Karpas-422 (cell line): Measurements from ENCODE around the gene PLEKHG4B. TPM values are rescaled to one million over a fixed set of nuclear protein-coding genes. Genes with fewer than 3 reads are reported as not detected.

ENCODE experiments used
- DNase-seq: peaks from one replicate; pipeline ENCODE4 v3.0.0-alpha.2; 2015
- H2AFZ ChIP-seq: fragments of 200-600 bp; sonication (generic); 2 replicates; pipeline ENCODE4 v1.6.1; 2014; ENCODE audit warnings: antibody characterized with exemption, low read length, mixed read lengths
- H3K27ac ChIP-seq: fragments of 200-600 bp; sonication (generic); 2 replicates; pipeline ENCODE4 v1.5.1; 2014; ENCODE audit warnings: mild to moderate bottlenecking, low read length, moderate library complexity
- H3K27me3 ChIP-seq: fragments of 200-600 bp; sonication (generic); 2 replicates; pipeline ENCODE4 v1.6.1; 2014; ENCODE audit warnings: low read length, mixed read lengths
- H3K36me3 ChIP-seq: fragments of 200-600 bp; sonication (generic); 2 replicates; pipeline ENCODE4 v1.6.1; 2014; ENCODE audit warnings: low read length, mixed read lengths; ENCODE audit not compliant: insufficient read depth
- H3K4me1 ChIP-seq: fragments of 200-600 bp; sonication (generic); 2 replicates; pipeline ENCODE4 v1.6.1; 2014; ENCODE audit warnings: mild to moderate bottlenecking, low read length, mixed read lengths
- H3K4me2 ChIP-seq: fragments of 200-600 bp; sonication (generic); 2 replicates; pipeline ENCODE4 v1.6.1; 2014; ENCODE audit warnings: low read length, low read depth, mild to moderate bottlenecking; ENCODE audit not compliant: poor library complexity, severe bottlenecking
- H3K4me3 ChIP-seq: fragments of 200-600 bp; sonication (generic); 2 replicates; pipeline ENCODE4 v1.5.1; 2014; ENCODE audit warnings: mild to moderate bottlenecking, antibody characterized with exemption, low read length, mixed read lengths
- H3K79me2 ChIP-seq: fragments of 200-600 bp; sonication (generic); 2 replicates; pipeline ENCODE4 v1.6.1; 2014; ENCODE audit warnings: mild to moderate bottlenecking, low read length, mixed read lengths
- H3K9ac ChIP-seq: fragments of 200-600 bp; sonication (generic); 2 replicates; pipeline ENCODE4 v1.6.0; 2014; ENCODE audit warnings: low read length
- H3K9me2 ChIP-seq: fragments of 200-600 bp; sonication (generic), shearing (Covaris generic); replicated peaks from 2 replicates; pipeline ENCODE4 v1.6.0; 2014; ENCODE audit warnings: mild to moderate bottlenecking, low read length, moderate library complexity; ENCODE audit not compliant: insufficient read depth
- H3K9me3 ChIP-seq: fragments of 300-700, 200-600 bp; sonication (generic); 2 replicates; pipeline ENCODE4 v1.6.1; 2014; ENCODE audit warnings: low read length, mixed read lengths
- H4K20me1 ChIP-seq: fragments of 200-600 bp; sonication (generic); 2 replicates; pipeline ENCODE4 v1.6.1; 2014; ENCODE audit warnings: mild to moderate bottlenecking, antibody characterized with exemption, low read length, low read depth; ENCODE audit not compliant: insufficient read depth
- total RNA-seq: library from RNA; depleted of rRNA; stranded (reverse); fragments of >200 nt; shearing (Covaris generic); gene quantifications from 2 replicates; pipeline ENCODE4 v1.2.3, GENCODE V29; 2014; ENCODE audit warnings: low replicate concordance

PLEKHG4B gene
- total RNA-seq, 1 experiment from 2014 or later, result not detected

DNA sequence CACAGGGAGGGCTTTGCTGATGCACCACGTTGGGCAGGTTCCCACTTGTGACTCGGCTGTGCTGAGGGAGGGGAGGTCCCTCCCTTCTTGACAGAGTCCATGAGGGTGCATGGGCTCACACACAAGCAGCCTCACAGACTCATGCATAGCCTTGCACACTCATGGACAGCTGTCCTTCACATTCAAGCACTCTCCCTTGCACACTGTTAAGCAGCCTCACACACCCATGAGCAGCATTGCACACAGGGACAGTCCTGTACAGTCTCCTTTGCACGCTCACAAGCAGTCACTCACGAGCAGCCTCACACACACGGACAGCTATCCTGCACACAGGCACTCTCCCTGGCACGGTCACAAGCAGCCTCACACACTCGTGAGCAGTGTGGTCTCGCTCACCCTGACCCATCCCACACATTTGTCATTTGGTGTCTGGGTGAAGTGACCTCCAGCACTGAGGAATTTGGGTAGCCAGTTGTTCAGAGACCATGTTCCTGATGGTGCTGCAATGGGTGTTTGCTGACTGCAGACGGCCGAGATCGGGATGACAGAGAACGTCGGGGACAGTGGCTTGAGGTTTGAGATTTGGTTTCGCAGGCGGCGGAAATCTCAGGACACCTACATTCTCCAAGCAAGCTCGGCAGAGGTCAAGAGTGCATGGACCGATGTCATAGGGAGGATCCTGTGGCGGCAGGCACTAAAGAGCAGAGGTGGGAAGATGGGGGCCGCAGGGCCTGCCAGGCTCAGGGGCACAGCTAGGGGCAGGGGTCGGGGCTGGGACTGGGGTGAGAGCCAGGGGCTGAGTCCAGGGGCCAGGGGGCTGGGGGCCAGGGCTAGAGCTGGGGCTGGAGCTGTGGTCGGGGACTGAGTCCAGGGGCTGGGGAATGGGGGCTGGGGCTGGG, 81.7 kb downstream of the PLEKHG4B start:
- Histone ChIP-seq H3K4me1 (no peaks in the 10 kb centered on the region), H3K9me2 (no peaks in the 10 kb centered on the region), H2AFZ (no peak overlapping the region), H3K79me2 (no peaks in the 10 kb centered on the region), H3K9ac (no peak overlapping the region), H3K36me3 (no peaks in the 10 kb centered on the region), H3K4me3 (no peak overlapping the region), H3K4me2 (no peak overlapping the region), H3K27ac (no peak overlapping the region), H4K20me1 (no peaks in the 10 kb centered on the region), H3K27me3 (no peaks in the 10 kb centered on the region), H3K9me3 (no peaks in the 10 kb centered on the region)
- no peak for DNase-seq

GRCh38 chr5:174291-174600, 82.3 kb downstream of the PLEKHG4B start:
- no peaks in the 10 kb centered on the region for H3K36me3 ChIP-seq
- H3K9me2 ChIP-seq, result no peaks in the 10 kb centered on the region
- H2AFZ ChIP-seq, result no peak overlapping the region
- no peaks in the 10 kb centered on the region for H3K27me3 ChIP-seq
- H3K27ac ChIP-seq, result no peak overlapping the region
- DNase-seq, result no peak
- H3K79me2 ChIP-seq, result no peaks in the 10 kb centered on the region
- H3K4me2 ChIP-seq, result no peak overlapping the region
- H3K9me3 ChIP-seq, result no peaks in the 10 kb centered on the region
- no peaks in the 10 kb centered on the region for H3K4me1 ChIP-seq
- H3K9ac ChIP-seq, result no peak overlapping the region
- no peak overlapping the region for H3K4me3 ChIP-seq
- H4K20me1 ChIP-seq, result no peaks in the 10 kb centered on the region

DNA sequence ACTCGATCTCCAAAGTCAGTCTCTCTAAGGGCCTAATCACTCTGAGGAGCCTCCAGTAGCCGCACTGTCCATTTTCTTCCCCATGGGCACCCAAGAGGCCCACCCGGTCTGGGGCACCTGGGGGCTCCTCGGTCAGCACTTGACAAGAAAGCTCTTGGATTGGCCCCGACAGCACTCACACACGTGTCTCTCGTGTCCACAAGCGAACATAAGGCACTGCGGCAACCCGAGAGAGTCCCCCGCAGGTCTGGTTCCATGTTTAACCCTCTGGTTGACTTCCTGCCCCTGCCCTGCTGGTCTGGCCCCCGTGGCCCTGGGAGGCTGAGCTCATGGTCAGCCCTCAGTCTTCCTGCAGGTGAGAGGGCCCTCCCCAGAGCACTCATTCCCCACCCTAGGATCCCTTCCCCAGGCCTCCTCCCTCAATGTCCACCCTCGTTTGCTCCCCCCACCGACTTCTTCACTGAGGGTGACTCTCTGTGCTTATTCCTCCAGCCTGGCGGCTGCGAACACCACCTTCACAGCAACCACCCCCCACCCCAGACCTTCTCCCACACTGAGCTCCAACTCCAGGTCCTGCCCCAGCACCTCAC, 83.0 kb downstream of the PLEKHG4B start:
- Histone ChIP-seq H3K27me3 (no peaks in the 10 kb centered on the region), H4K20me1 (no peaks in the 10 kb centered on the region), H3K9me2 (no peaks in the 10 kb centered on the region), H2AFZ (no peak overlapping the region), H3K4me2 (no peak overlapping the region), H3K27ac (no peak overlapping the region), H3K4me1 (no peaks in the 10 kb centered on the region), H3K9ac (no peak overlapping the region), H3K9me3 (no peaks in the 10 kb centered on the region), H3K79me2 (no peaks in the 10 kb centered on the region), H3K4me3 (no peak overlapping the region), H3K36me3 (no peaks in the 10 kb centered on the region)
- DNase-seq, result no peak

GRCh38 chr5:176296-176823, 84.4 kb downstream of the PLEKHG4B start:
- Histone ChIP-seq H2AFZ (no peak overlapping the region), H3K9me3 (no peaks in the 10 kb centered on the region), H3K4me2 (no peak overlapping the region), H3K9me2 (no peaks in the 10 kb centered on the region), H3K79me2 (no peaks in the 10 kb centered on the region), H3K27ac (no peak overlapping the region), H3K4me1 (no peaks in the 10 kb centered on the region), H3K36me3 (no peaks in the 10 kb centered on the region), H3K27me3 (no peaks in the 10 kb centered on the region), H3K4me3 (no peak overlapping the region), H4K20me1 (no peaks in the 10 kb centered on the region), H3K9ac (no peak overlapping the region)
- no peak for DNase-seq

GRCh38 chr5:178110-178509, 86.1 kb downstream of the PLEKHG4B start:
- no peaks in the 10 kb centered on the region for H3K9me2 ChIP-seq
- no peaks in the 10 kb centered on the region for H3K9me3 ChIP-seq
- H3K36me3 ChIP-seq, result no peaks in the 10 kb centered on the region
- no peaks in the 10 kb centered on the region for H3K79me2 ChIP-seq
- H2AFZ ChIP-seq, result no peak overlapping the region
- H3K27me3 ChIP-seq, result no peaks in the 10 kb centered on the region
- DNase-seq, result no peak
- H3K27ac ChIP-seq, result no peak overlapping the region
- H3K9ac ChIP-seq, result no peak overlapping the region
- H4K20me1 ChIP-seq, result no peaks in the 10 kb centered on the region
- no peak overlapping the region for H3K4me2 ChIP-seq
- no peak overlapping the region for H3K4me3 ChIP-seq
- no peaks in the 10 kb centered on the region for H3K4me1 ChIP-seq

DNA sequence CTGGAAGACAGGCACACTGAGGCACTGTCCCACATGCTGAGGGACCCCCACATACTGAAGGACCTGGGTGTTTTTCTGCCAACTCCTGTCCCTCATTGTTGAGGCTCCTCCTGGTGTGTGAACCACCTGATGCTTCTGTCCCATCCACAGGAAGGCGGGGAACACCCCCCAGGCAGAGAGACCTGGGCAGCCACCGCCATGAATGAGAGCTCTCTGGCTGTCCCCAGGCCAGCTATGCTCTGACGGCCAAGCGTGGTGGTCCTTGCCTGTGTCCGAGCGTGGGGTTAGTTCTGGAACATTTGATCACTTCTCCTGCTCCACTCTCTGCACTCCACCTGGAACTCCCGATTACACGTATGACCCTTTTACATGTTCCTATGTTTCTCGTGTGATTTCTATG, 87.4 kb downstream of the PLEKHG4B start:
- no peaks in the 10 kb centered on the region for H3K9me3 ChIP-seq
- H2AFZ ChIP-seq, result no peak overlapping the region
- H3K27me3 ChIP-seq, result no peaks in the 10 kb centered on the region
- no peaks in the 10 kb centered on the region for H4K20me1 ChIP-seq
- no peaks in the 10 kb centered on the region for H3K4me1 ChIP-seq
- no peaks in the 10 kb centered on the region for H3K79me2 ChIP-seq
- no peak overlapping the region for H3K27ac ChIP-seq
- no peaks in the 10 kb centered on the region for H3K36me3 ChIP-seq
- no peak overlapping the region for H3K4me3 ChIP-seq
- H3K9ac ChIP-seq, result no peak overlapping the region
- H3K9me2 ChIP-seq, result no peaks in the 10 kb centered on the region
- no peak overlapping the region for H3K4me2 ChIP-seq
- DNase-seq, result no peak

GRCh38 chr5:180286-180918, 88.4 kb downstream of the PLEKHG4B start:
- no peaks in the 10 kb centered on the region for H3K79me2 ChIP-seq
- no peaks in the 10 kb centered on the region for H3K27me3 ChIP-seq
- no peaks in the 10 kb centered on the region for H3K36me3 ChIP-seq
- H3K4me3 ChIP-seq, result no peak overlapping the region
- no peak for DNase-seq
- H3K9me2 ChIP-seq, result no peaks in the 10 kb centered on the region
- H3K9ac ChIP-seq, result no peak overlapping the region
- no peak overlapping the region for H3K27ac ChIP-seq
- no peaks in the 10 kb centered on the region for H3K4me1 ChIP-seq
- no peaks in the 10 kb centered on the region for H3K9me3 ChIP-seq
- no peak overlapping the region for H2AFZ ChIP-seq
- no peaks in the 10 kb centered on the region for H4K20me1 ChIP-seq
- H3K4me2 ChIP-seq, result no peak overlapping the region

DNA sequence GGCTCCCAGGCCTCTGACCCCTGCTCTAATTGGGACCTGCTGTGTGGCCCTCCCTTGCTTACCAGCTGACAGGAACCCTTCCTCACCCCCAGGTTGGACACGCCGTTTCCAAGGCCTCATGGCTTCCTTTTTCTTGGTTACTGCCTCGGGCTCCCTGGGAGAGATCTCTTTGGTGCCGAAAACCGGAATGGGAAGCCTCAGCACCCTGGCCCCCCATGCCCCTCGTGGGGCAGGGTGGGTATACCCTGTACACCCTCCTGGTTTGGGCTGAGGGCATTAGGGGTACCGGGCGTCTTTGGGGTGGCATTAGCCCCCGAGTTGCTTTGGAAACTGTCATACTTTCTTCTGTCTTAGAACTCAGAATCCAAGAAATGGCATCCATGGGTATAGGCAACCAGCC, 89.2 kb downstream of the PLEKHG4B start:
- no peak for DNase-seq
- H3K36me3 ChIP-seq, result no peaks in the 10 kb centered on the region
- H3K79me2 ChIP-seq, result no peaks in the 10 kb centered on the region
- no peaks in the 10 kb centered on the region for H3K9me2 ChIP-seq
- H3K4me3 ChIP-seq, result no peak overlapping the region
- no peaks in the 10 kb centered on the region for H3K4me1 ChIP-seq
- no peaks in the 10 kb centered on the region for H3K27me3 ChIP-seq
- H3K4me2 ChIP-seq, result no peak overlapping the region
- H3K9me3 ChIP-seq, result no peaks in the 10 kb centered on the region
- no peak overlapping the region for H2AFZ ChIP-seq
- no peak overlapping the region for H3K27ac ChIP-seq
- H4K20me1 ChIP-seq, result no peaks in the 10 kb centered on the region
- H3K9ac ChIP-seq, result no peak overlapping the region
